Neutrophil (primary cell): ENCODE results near the gene TTC7B.

Source experiments
- H3K27ac ChIP-seq: fragments of 200-600 bp; sonication (generic); 2 replicates; pipeline ENCODE4 v1.5.1; 2016; ENCODE audit warnings: mild to moderate bottlenecking, moderate library complexity
- H3K27me3 ChIP-seq: fragments of 200-600 bp; sonication (generic); 2 replicates; pipeline ENCODE4 v1.6.0; 2016; ENCODE audit warnings: mild to moderate bottlenecking
- H3K36me3 ChIP-seq: fragments of 200-600 bp; sonication (generic); 2 replicates; pipeline ENCODE4 v1.5.1; 2017
- H3K4me1 ChIP-seq, 2 experiments: fragments of 200-600 bp in 1 of 2; sonication (generic) in 1 of 2; 1 replicate in 1 of 2; 2 replicates in 1 of 2; pipeline versions ENCODE4 v1.5.1 to v1.6.1; 2013 to 2016; ENCODE audit warnings: low read depth in 1 of 2, low read length in 1 of 2, mild to moderate bottlenecking in 1 of 2, moderate library complexity in 1 of 2; ENCODE audit not compliant: control insufficient read depth in 1 of 2, insufficient read depth in 1 of 2
- H3K4me3 ChIP-seq, 2 experiments: fragments of 200-600 bp in 1 of 2; sonication (generic) in 1 of 2; 1 replicate in 1 of 2; 2 replicates in 1 of 2; pipeline ENCODE4 v1.5.1; 2013 to 2016; ENCODE audit warnings: low read depth in 1 of 2, low read length in 1 of 2, mild to moderate bottlenecking in 1 of 2, moderate library complexity in 1 of 2
- H3K9me3 ChIP-seq: fragments of 200-600 bp; sonication (generic); 2 replicates; pipeline ENCODE4 v1.5.1; 2016
- CTCF ChIP-seq: fragments of 200-600 bp; sonication (generic); IDR thresholded peaks from 2 replicates; pipeline ENCODE4 v1.5.1; 2016; ENCODE audit warnings: antibody characterized with exemption

The TTC7B gene

DNA sequence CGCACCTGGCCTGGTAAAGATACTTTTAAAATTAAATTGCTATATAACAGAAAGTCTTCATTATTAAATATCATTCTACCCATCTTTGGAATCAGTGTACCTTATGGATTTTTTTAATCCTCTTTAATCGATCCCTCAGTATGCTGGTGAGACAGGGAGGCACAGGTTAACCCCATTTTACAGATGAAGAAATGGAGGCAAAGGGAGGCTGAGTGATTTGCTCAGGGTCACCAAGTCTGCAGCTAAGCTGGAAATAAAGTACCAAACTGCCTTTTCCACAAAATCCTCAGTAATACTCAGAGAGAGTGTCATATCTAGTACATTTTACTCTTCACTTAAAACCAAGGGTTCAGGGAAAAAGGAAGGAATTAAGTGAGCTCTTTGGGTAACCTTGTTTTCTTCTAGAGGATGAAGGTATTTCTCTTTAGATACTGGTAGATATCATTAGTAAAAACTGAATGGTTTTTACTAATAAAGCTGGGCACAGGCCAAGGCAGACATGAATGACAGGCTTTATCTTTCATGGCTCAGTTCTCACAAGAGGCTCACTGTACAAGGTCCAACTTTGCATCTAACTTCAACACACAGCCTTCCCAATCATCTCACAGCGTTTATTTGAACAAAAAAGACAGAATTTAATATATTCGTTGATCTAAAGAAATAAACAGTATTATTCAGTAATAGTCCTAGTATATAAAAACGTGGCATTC is 35.3 kb upstream of the TTC7B start:
- H3K4me1 ChIP-seq, result peaks cover 0 to 5% of the 10 kb centered on the region in 2 experiments
- H3K27ac ChIP-seq, result no peak overlapping the region
- H3K9me3 ChIP-seq, result no peaks in the 10 kb centered on the region
- no peaks in the 10 kb centered on the region for H3K27me3 ChIP-seq
- TF ChIP-seq CTCF, result no peak
- H3K4me3 ChIP-seq, result no peak overlapping the region
- peaks cover 5% of the 10 kb centered on the region for H3K36me3 ChIP-seq

DNA sequence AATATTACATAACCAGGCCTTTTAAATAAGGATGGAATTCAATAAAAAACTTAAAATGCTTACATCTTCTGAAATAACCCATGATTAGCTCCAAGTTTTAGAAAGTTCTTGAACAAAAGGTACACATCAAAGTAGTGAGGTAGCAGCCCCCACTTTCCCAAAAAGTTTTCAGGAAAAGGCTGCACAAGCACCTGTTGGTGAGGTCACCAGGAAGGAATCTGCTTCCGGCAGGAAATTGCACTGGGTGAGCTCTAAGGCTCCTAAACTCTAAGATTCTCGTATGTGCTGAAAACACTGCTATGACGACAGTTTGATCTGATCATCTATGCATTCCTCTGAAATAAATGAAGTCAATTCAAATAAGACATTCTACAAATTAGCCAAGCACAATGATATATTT is 34.3 kb upstream of the TTC7B start:
- Histone ChIP-seq H3K4me3 (no peak overlapping the region), H3K27ac (no peak overlapping the region)
- no peak for TF ChIP-seq CTCF

DNA sequence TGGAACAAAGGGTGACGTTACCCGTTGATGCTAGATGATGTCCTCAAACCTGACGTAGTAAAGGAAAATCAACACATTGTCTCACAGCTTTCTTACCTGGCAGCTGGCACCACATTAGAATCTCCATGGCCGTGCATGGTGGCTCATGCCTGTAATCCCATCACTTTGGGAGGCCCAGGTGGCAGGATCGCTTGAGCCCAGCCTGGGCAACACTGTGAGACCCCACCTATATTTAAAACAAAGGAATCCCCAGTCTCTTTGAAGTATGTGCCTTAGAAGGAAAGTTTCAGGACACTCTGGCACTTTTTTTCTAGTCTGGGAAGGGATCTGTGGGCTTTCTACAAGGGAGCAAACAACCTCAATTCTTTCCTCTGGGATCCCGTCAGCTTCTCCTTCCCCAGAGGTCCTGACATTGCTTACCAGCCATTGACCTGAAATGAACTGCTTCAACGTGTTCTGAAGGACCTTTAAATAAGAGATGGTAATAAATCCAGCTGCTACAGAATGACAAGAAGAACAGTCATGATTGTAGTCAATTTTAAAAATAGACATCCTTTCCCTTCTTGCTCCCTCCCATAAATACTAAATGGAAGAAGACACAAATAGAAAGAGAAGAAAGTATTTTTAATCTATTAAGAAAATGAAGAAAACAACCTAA is 33.7 kb upstream of the TTC7B start:
- TF ChIP-seq CTCF, result no peak
- Histone ChIP-seq H3K4me3 (no peak overlapping the region), H3K4me1 (peaks cover 0 to 5% of the 10 kb centered on the region in 2 experiments), H3K9me3 (no peaks in the 10 kb centered on the region), H3K36me3 (peaks cover 5% of the 10 kb centered on the region), H3K27ac (no peak overlapping the region), H3K27me3 (no peaks in the 10 kb centered on the region)

More for the DNA sequence above, 34.3 kb upstream of the TTC7B start:
- no peaks in the 10 kb centered on the region for H3K27me3 ChIP-seq
- peaks cover 0 to 5% of the 10 kb centered on the region in 2 experiments for H3K4me1 ChIP-seq
- H3K36me3 ChIP-seq, result peaks cover 5% of the 10 kb centered on the region
- no peaks in the 10 kb centered on the region for H3K9me3 ChIP-seq

GRCh38 chr14:90848944-90849731 is 32.9 kb upstream of the TTC7B start:
- Histone ChIP-seq H3K9me3 (no peaks in the 10 kb centered on the region), H3K4me1 (peaks cover 0 to 5% of the 10 kb centered on the region in 2 experiments), H3K36me3 (peaks cover 5% of the 10 kb centered on the region), H3K27me3 (no peaks in the 10 kb centered on the region), H3K4me3 (no peak overlapping the region), H3K27ac (no peak overlapping the region)
- TF ChIP-seq CTCF, result no peak

DNA sequence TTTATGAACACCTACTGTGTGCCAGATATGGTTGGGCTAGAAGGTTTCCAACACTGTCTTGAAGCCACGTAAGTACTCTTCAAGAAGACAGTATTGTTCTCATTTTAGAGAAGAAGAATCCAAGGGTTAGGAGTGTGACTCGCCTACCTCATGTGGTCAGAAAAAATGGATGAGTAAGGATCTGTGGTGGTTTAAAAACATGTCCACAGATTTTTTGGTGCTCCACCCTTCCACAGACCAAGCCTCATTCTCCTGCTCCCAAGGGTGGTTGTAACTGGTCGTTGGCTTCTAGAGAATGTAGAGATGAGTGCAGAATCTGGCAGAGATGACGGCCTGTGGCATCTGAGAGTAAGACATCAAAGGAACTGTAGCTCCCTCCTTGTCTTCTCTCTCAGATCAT is 30.3 kb upstream of the TTC7B start:
- H3K27ac ChIP-seq, result no peak overlapping the region
- H3K9me3 ChIP-seq, result no peaks in the 10 kb centered on the region
- H3K36me3 ChIP-seq, result peaks cover 5% of the 10 kb centered on the region
- TF ChIP-seq CTCF, result no peak
- H3K4me3 ChIP-seq, result no peak overlapping the region
- H3K4me1 ChIP-seq, result peaks cover 0 to 5% of the 10 kb centered on the region in 2 experiments
- no peaks in the 10 kb centered on the region for H3K27me3 ChIP-seq
